Measurements from ENCODE around the gene ASB18.

ASB18 gene

DNA sequence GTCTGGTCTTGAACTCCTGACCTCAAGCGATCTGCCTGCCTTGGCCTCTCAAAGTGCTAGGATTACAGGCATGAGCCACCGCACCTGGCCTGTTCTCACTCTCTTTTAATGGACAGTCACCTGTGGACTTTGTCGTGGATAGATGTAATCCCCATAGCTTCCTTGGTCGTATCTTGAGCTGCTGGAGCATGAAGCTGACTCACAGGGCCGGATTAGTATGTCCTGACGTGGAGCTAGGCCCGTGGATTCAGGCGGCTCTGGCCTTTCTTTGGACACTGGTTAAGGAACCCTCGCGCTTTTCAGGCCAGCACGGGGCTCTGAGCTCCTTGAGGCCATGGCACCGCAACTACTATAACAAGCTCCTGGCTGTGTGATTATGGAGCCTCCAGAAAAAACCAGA lies 68.5 kb downstream of the ASB18 start:
- no peak overlapping the region for H3K9ac ChIP-seq (ENCODE audit: low read depth, low read length, poor library complexity, severe bottlenecking)
- no peaks in the 10 kb centered on the region for H3F3A ChIP-seq (ENCODE audit: low read depth)
- no peak overlapping the region for H3K4me3 ChIP-seq (ENCODE audit: low read length, poor library complexity, severe bottlenecking)
- H3K9me3 ChIP-seq (ENCODE audit: insufficient read depth, low read depth, low read length): no peaks in the 10 kb centered on the region
- H3K79me2 ChIP-seq (ENCODE audit: insufficient read depth, low read length): no peaks in the 10 kb centered on the region
- H3K4me1 ChIP-seq (ENCODE audit: insufficient read depth, low read length, poor library complexity, severe bottlenecking): no peaks in the 10 kb centered on the region
- no peaks in the 10 kb centered on the region for H3K36me3 ChIP-seq (ENCODE audit: insufficient read depth, low read length)
- H3K4me2 ChIP-seq (ENCODE audit: low read depth, low read length, poor library complexity, severe bottlenecking): no peak overlapping the region
- TF ChIP-seq EZH2phosphoT487 (IDR thresholded peaks at IDR 0.05; ENCODE audit: borderline replicate concordance): no peak
- TF ChIP-seq, protein P1, sequence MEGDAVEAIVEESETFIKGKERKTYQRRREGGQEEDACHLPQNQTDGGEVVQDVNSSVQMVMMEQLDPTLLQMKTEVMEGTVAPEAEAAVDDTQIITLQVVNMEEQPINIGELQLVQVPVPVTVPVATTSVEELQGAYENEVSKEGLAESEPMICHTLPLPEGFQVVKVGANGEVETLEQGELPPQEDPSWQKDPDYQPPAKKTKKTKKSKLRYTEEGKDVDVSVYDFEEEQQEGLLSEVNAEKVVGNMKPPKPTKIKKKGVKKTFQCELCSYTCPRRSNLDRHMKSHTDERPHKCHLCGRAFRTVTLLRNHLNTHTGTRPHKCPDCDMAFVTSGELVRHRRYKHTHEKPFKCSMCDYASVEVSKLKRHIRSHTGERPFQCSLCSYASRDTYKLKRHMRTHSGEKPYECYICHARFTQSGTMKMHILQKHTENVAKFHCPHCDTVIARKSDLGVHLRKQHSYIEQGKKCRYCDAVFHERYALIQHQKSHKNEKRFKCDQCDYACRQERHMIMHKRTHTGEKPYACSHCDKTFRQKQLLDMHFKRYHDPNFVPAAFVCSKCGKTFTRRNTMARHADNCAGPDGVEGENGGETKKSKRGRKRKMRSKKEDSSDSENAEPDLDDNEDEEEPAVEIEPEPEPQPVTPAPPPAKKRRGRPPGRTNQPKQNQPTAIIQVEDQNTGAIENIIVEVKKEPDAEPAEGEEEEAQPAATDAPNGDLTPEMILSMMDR (conservative IDR thresholded peaks at IDR 0.05; ENCODE audit: low read length): no peak
- no peaks in the 10 kb centered on the region for H4K20me1 ChIP-seq (ENCODE audit: insufficient read depth, low read length, poor library complexity, severe bottlenecking)
- H2AFZ ChIP-seq (ENCODE audit: low read length): no peak overlapping the region
- H3K27me3 ChIP-seq (ENCODE audit: insufficient read depth, low read length, poor library complexity, severe bottlenecking): no peaks in the 10 kb centered on the region
- H3K9me2 ChIP-seq (replicated peaks; ENCODE audit: low read depth, low read length): no peaks in the 10 kb centered on the region

DNA sequence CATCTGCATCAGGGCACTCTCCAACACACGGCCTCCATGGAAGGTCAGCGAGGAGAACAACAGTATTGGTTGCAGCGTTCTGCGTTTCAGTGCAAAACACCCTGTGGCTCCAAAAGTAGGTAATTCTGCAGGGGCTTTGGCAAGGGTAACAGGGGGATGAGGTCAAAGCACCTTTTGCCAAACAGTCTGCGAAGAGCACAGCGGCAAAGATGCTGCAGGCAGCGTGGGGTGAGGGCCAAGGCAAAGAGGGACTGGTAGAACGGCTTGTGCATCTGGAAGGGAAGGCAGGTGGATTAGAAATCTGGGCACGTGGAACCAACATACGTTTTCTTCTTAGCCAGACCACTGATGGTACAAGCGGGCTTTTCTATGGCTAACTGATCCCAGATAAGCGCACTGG lies 69.4 kb downstream of the ASB18 start:
- Histone ChIP-seq H4K20me1 (ENCODE audit: insufficient read depth, low read length, poor library complexity, severe bottlenecking) (no peaks in the 10 kb centered on the region), H3K9me2 (replicated peaks; ENCODE audit: low read depth, low read length) (no peaks in the 10 kb centered on the region), H3K4me3 (ENCODE audit: low read length, poor library complexity, severe bottlenecking) (no peak overlapping the region), H3K79me2 (ENCODE audit: insufficient read depth, low read length) (no peaks in the 10 kb centered on the region), H3K9ac (ENCODE audit: low read depth, low read length, poor library complexity, severe bottlenecking) (no peak overlapping the region), H3K36me3 (ENCODE audit: insufficient read depth, low read length) (no peaks in the 10 kb centered on the region), H3K4me2 (ENCODE audit: low read depth, low read length, poor library complexity, severe bottlenecking) (no peak overlapping the region), H3K27me3 (ENCODE audit: insufficient read depth, low read length, poor library complexity, severe bottlenecking) (no peaks in the 10 kb centered on the region), H3K4me1 (ENCODE audit: insufficient read depth, low read length, poor library complexity, severe bottlenecking) (no peaks in the 10 kb centered on the region), H3K9me3 (ENCODE audit: insufficient read depth, low read depth, low read length) (no peaks in the 10 kb centered on the region), H2AFZ (ENCODE audit: low read length) (no peak overlapping the region), H3F3A (ENCODE audit: low read depth) (no peaks in the 10 kb centered on the region)
- TF ChIP-seq, protein P1 (conservative IDR thresholded peaks at IDR 0.05; ENCODE audit: low read length): no peak
- TF ChIP-seq EZH2phosphoT487 (IDR thresholded peaks at IDR 0.05; ENCODE audit: borderline replicate concordance): no peak

DNA sequence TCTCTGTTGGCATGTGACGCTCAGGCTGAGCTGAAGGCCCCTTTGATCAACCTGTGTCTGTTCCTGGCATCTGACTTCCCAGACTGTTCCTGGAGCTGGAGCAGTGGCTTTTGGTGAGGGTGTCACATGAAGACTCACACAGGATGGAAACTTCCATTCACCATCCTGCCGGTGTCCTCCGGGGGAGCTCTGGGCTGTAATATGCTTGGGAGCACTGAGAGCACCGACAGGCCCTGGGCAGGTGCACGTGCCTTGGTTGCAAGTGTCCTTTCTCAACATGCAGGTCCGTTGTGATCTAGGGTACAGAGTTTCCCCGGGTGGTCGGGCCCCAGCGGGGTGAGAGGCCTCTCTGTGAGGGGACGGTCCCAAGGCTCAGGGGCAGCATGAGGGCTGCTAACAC lies 71.2 kb downstream of the ASB18 start:
- Histone ChIP-seq H3K9me2 (replicated peaks; ENCODE audit: low read depth, low read length) (no peaks in the 10 kb centered on the region), H3K36me3 (ENCODE audit: insufficient read depth, low read length) (no peaks in the 10 kb centered on the region), H3K27me3 (ENCODE audit: insufficient read depth, low read length, poor library complexity, severe bottlenecking) (no peaks in the 10 kb centered on the region), H3K4me3 (ENCODE audit: low read length, poor library complexity, severe bottlenecking) (no peak overlapping the region), H3K4me1 (ENCODE audit: insufficient read depth, low read length, poor library complexity, severe bottlenecking) (no peaks in the 10 kb centered on the region), H3F3A (ENCODE audit: low read depth) (no peaks in the 10 kb centered on the region), H3K9ac (ENCODE audit: low read depth, low read length, poor library complexity, severe bottlenecking) (no peak overlapping the region), H2AFZ (ENCODE audit: low read length) (no peak overlapping the region), H3K4me2 (ENCODE audit: low read depth, low read length, poor library complexity, severe bottlenecking) (no peak overlapping the region), H3K9me3 (ENCODE audit: insufficient read depth, low read depth, low read length) (no peaks in the 10 kb centered on the region), H3K79me2 (ENCODE audit: insufficient read depth, low read length) (no peaks in the 10 kb centered on the region), H4K20me1 (ENCODE audit: insufficient read depth, low read length, poor library complexity, severe bottlenecking) (no peaks in the 10 kb centered on the region)
- TF ChIP-seq, protein P1 (conservative IDR thresholded peaks at IDR 0.05; ENCODE audit: low read length): no peak
- no peak for TF ChIP-seq EZH2phosphoT487 (IDR thresholded peaks at IDR 0.05; ENCODE audit: borderline replicate concordance)

All from Loucy (cell line).